Activated CD8-positive, alpha-beta T cell treated with anti-CD3 and anti-CD28 coated beads for 36 hours (primary cell): Measurements from ENCODE around the gene PSMC6. TPM values are rescaled to one million over a fixed set of nuclear protein-coding genes. Genes with fewer than 3 reads are reported as not detected.

Source experiments
- ATAC-seq: fragments of 200-7000 bp; cut with Tn5 transposase; one replicate; pipeline ENCODE4 v1.10.0; 2021; ENCODE audit warnings: mild to moderate bottlenecking, moderate library complexity
- CTCF ChIA-PET: fragments of 350-600 bp; sonication (Branson Sonifier 250); formaldehyde crosslinking; loops from one replicate; lab custom pipeline; 2021; ENCODE audit warnings: antibody characterized with exemption; lab: Charles Lee
- POLR2A ChIA-PET: fragments of 350-600 bp; sonication (Branson Sonifier 250); formaldehyde crosslinking; loops from one replicate; lab custom pipeline; 2021; ENCODE audit warnings: antibody characterized with exemption; lab: Charles Lee
- DNase-seq: peaks from one replicate; pipeline ENCODE4 v3.0.0-alpha.2; 2020
- H3K27ac Mint-ChIP-seq: one replicate; pipeline ENCODE4 v1.8.0; 2021; ENCODE audit warnings: mild to moderate bottlenecking, mixed read lengths
- H3K27me3 Mint-ChIP-seq: one replicate; pipeline ENCODE4 v1.8.0; 2021; ENCODE audit warnings: mixed read lengths
- H3K36me3 Mint-ChIP-seq: one replicate; pipeline ENCODE4 v1.8.0; 2021; ENCODE audit warnings: low read depth, mixed read lengths
- H3K4me1 Mint-ChIP-seq: one replicate; pipeline ENCODE4 v1.8.0; 2021; ENCODE audit warnings: low read depth, mixed read lengths
- H3K4me3 Mint-ChIP-seq: one replicate; pipeline ENCODE4 v1.8.0; 2021; ENCODE audit warnings: mild to moderate bottlenecking, moderate library complexity, mixed read lengths
- H3K9me3 Mint-ChIP-seq: one replicate; pipeline ENCODE4 v1.8.0; 2021; ENCODE audit warnings: mixed read lengths
- CTCF ChIP-seq: fragments of 200-600 bp; IDR thresholded peaks from one replicate; pipeline ENCODE4 v1.8.0; 2022; ENCODE audit warnings: antibody characterized with exemption, mild to moderate bottlenecking
- intact Hi-C: fragments of 100-400 bp; cut with micrococcal nuclease; formaldehyde crosslinking; loops from one replicate; pipeline ENCODE4 v1.10.0; 2022
- total RNA-seq, 2 experiments: library from RNA; stranded (reverse); gene quantifications; one replicate each; pipeline ENCODE4 v1.2.3, GENCODE V29; 2021

PSMC6 gene
- total RNA-seq, 2 experiments from 2014 or later, result 104 to 105 TPM

- Mint-ChIP-seq H3K9me3 (no peaks in the 10 kb centered on the region), H3K27me3 (no peaks in the 10 kb centered on the region), H3K36me3 (peaks cover 31% of the 10 kb centered on the region), H3K27ac (peak overlapping the region; percentile 97), H3K4me1 (peaks cover 41% of the 10 kb centered on the region), H3K4me3 (peak overlapping the region; percentile 96)
- ChIA-PET CTCF (no interaction called here), POLR2A (interaction anchor here (0.8 to 1.6 kb wide), 4 partner anchors 9 to 26 kb away, joined by 3 to 9 read pairs (median 4); partner anchors contain the start of genes ERO1A and STYX)
- ATAC-seq (peak; percentile 64), DNase-seq (peak; percentile 79)
- TF ChIP-seq CTCF, result no peak
- intact Hi-C loops, result loop anchor here (2.0 kb wide), 1 partner anchor 37 kb away; no protein-coding TSS in a partner anchor
Observed at GRCh38 chr14:52706286-52706685, 714 bp upstream of the PSMC6 start.

DNA sequence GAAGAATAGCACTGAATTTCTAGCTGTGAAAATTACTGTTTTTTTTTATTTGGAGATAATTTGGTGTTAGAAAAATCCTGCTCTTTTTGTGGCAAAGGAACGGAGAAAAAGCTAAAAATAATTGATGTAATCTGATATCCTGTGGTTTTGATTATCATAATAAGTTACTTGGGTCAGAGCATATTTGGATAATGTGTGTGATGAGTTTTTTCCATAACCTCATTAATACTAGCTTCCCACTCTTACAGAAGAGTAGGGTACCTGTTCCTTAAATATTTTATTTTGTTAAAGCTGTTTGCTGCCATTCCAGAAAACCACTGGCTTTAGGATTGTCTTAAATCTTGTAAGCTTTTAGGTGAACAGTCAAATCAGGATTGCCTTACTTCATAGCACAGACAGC, 4.7 kb downstream of the PSMC6 start:
- H3K9me3 Mint-ChIP-seq, result no peaks in the 10 kb centered on the region
- POLR2A ChIA-PET, result interaction anchor here (1.1 to 2.0 kb wide), 3 partner anchors 14 to 18 kb away, joined by 6 to 7 read pairs (median 7); partner anchors contain the start of genes ERO1A and STYX

GRCh38 chr14:52716155-52716554, 9.2 kb downstream of the PSMC6 start:
- no peak for ATAC-seq
- intact Hi-C loops, result no loop called here
- no peak for TF ChIP-seq CTCF
- Mint-ChIP-seq H3K9me3 (no peaks in the 10 kb centered on the region), H3K4me3 (no peak overlapping the region), H3K27me3 (no peaks in the 10 kb centered on the region), H3K27ac (no peak overlapping the region), H3K4me1 (peaks cover 17% of the 10 kb centered on the region), H3K36me3 (peaks cover 48% of the 10 kb centered on the region)
- CTCF ChIA-PET, result interaction anchor here (0.6 kb wide), 1 partner anchor 32 kb away, joined by 3 read pairs; no protein-coding TSS in a partner anchor
- no peak for DNase-seq
- POLR2A ChIA-PET, result interaction anchor here (0.6 to 0.9 kb wide), 2 partner anchors 12 to 21 kb away, joined by 3 read pairs; partner anchors contain the start of gene ERO1A

More for the DNA sequence above, 4.7 kb downstream of the PSMC6 start:
- no peak for DNase-seq
- no peaks in the 10 kb centered on the region for H3K27me3 Mint-ChIP-seq
- H3K36me3 Mint-ChIP-seq, result peaks cover 66% of the 10 kb centered on the region
- H3K4me1 Mint-ChIP-seq, result peaks cover 37% of the 10 kb centered on the region
- H3K27ac Mint-ChIP-seq, result peak overlapping the region; percentile 40
- CTCF ChIA-PET, result interaction anchor here (0.7 to 1.0 kb wide), 4 partner anchors 11 to 28 kb away, joined by 3 to 4 read pairs (median 3); no protein-coding TSS in a partner anchor
- ATAC-seq, result no peak
- no peak overlapping the region for H3K4me3 Mint-ChIP-seq
- no peak for TF ChIP-seq CTCF
- intact Hi-C loops, result no loop called here

GRCh38 chr14:52723514-52724359, 16.7 kb downstream of the PSMC6 start:
- Mint-ChIP-seq H3K27ac (peak overlapping the region; percentile 64), H3K27me3 (no peaks in the 10 kb centered on the region), H3K36me3 (peaks cover 40% of the 10 kb centered on the region), H3K9me3 (no peaks in the 10 kb centered on the region), H3K4me1 (peaks cover 16% of the 10 kb centered on the region), H3K4me3 (no peak overlapping the region)
- no peak for TF ChIP-seq CTCF
- ChIA-PET POLR2A (interaction anchor here (1.0 kb wide), 1 partner anchor 13 kb away, joined by 4 read pairs; no protein-coding TSS in a partner anchor), CTCF (interaction anchor here (1.1 to 1.8 kb wide), 4 partner anchors 11 to 32 kb away, joined by 3 to 5 read pairs (median 4); no protein-coding TSS in a partner anchor)
- DNase-seq (no peak), ATAC-seq (no peak)
- intact Hi-C loops, result no loop called here
